ENCODE measurements around the gene DIS3L. TPM values are rescaled to one million over a fixed set of nuclear protein-coding genes. Genes with fewer than 3 reads are reported as not detected.

DIS3L gene
- total RNA-seq, 1 donor from 2014 or later, result 51.1 TPM

- Mint-ChIP-seq H3K9me3 (ENCODE audit: low read depth) (peaks cover 4% of the 10 kb centered on the region), H3K36me3 (ENCODE audit: insufficient read depth) (no peaks in the 10 kb centered on the region), H3K4me3 (ENCODE audit: low read depth) (no peak overlapping the region), H3K4me1 (ENCODE audit: low read depth) (no peaks in the 10 kb centered on the region), H3K27me3 (peaks cover 13% of the 10 kb centered on the region), H3K27ac (no peak overlapping the region)
- TF ChIP-seq, protein P1, sequence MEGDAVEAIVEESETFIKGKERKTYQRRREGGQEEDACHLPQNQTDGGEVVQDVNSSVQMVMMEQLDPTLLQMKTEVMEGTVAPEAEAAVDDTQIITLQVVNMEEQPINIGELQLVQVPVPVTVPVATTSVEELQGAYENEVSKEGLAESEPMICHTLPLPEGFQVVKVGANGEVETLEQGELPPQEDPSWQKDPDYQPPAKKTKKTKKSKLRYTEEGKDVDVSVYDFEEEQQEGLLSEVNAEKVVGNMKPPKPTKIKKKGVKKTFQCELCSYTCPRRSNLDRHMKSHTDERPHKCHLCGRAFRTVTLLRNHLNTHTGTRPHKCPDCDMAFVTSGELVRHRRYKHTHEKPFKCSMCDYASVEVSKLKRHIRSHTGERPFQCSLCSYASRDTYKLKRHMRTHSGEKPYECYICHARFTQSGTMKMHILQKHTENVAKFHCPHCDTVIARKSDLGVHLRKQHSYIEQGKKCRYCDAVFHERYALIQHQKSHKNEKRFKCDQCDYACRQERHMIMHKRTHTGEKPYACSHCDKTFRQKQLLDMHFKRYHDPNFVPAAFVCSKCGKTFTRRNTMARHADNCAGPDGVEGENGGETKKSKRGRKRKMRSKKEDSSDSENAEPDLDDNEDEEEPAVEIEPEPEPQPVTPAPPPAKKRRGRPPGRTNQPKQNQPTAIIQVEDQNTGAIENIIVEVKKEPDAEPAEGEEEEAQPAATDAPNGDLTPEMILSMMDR (IDR thresholded peaks at IDR 0.05; ENCODE audit: unreplicated experiment), result no peak
- DNase-seq (ENCODE audit: low spot score, unreplicated experiment), result no peak
Measured at GRCh38 chr15:66278671-66279070, 14.7 kb upstream of the DIS3L start.

- peaks cover 8% of the 10 kb centered on the region for H3K27me3 Mint-ChIP-seq
- no peaks in the 10 kb centered on the region for H3K9me3 Mint-ChIP-seq (ENCODE audit: low read depth)
- no peak overlapping the region for H3K4me3 Mint-ChIP-seq (ENCODE audit: low read depth)
- TF ChIP-seq, protein P1 (IDR thresholded peaks at IDR 0.05; ENCODE audit: unreplicated experiment), result no peak
- no peak for DNase-seq (ENCODE audit: low spot score, unreplicated experiment)
- H3K27ac Mint-ChIP-seq, result no peak overlapping the region
- H3K4me1 Mint-ChIP-seq (ENCODE audit: low read depth), result no peaks in the 10 kb centered on the region
- no peaks in the 10 kb centered on the region for H3K36me3 Mint-ChIP-seq (ENCODE audit: insufficient read depth)
Measured at GRCh38 chr15:66284271-66284670, 9.1 kb upstream of the DIS3L start.

- H3K27ac Mint-ChIP-seq, result no peak overlapping the region
- H3K4me3 Mint-ChIP-seq (ENCODE audit: low read depth), result no peak overlapping the region
- DNase-seq (ENCODE audit: low spot score, unreplicated experiment), result no peak
- H3K36me3 Mint-ChIP-seq (ENCODE audit: insufficient read depth), result no peaks in the 10 kb centered on the region
- H3K4me1 Mint-ChIP-seq (ENCODE audit: low read depth), result no peaks in the 10 kb centered on the region
- H3K9me3 Mint-ChIP-seq (ENCODE audit: low read depth), result no peaks in the 10 kb centered on the region
- H3K27me3 Mint-ChIP-seq, result peaks cover 3% of the 10 kb centered on the region
- TF ChIP-seq, protein P1 (IDR thresholded peaks at IDR 0.05; ENCODE audit: unreplicated experiment), result no peak
Measured at GRCh38 chr15:66285533-66286280, 7.7 kb upstream of the DIS3L start.

- DNase-seq (ENCODE audit: low spot score, unreplicated experiment), result no peak
- no peaks in the 10 kb centered on the region for H3K9me3 Mint-ChIP-seq (ENCODE audit: low read depth)
- H3K36me3 Mint-ChIP-seq (ENCODE audit: insufficient read depth), result no peaks in the 10 kb centered on the region
- no peak overlapping the region for H3K27ac Mint-ChIP-seq
- no peak overlapping the region for H3K4me3 Mint-ChIP-seq (ENCODE audit: low read depth)
- H3K4me1 Mint-ChIP-seq (ENCODE audit: low read depth), result peaks cover 5% of the 10 kb centered on the region
- no peaks in the 10 kb centered on the region for H3K27me3 Mint-ChIP-seq
- TF ChIP-seq, protein P1 (IDR thresholded peaks at IDR 0.05; ENCODE audit: unreplicated experiment), result peak; percentile 68
Measured at GRCh38 chr15:66287461-66288057, 5.8 kb upstream of the DIS3L start.

GRCh38 chr15:66288093-66288492 is 5.3 kb upstream of the DIS3L start:
- no peak for DNase-seq (ENCODE audit: low spot score, unreplicated experiment)
- Mint-ChIP-seq H3K4me3 (ENCODE audit: low read depth) (no peak overlapping the region), H3K9me3 (ENCODE audit: low read depth) (no peaks in the 10 kb centered on the region), H3K27me3 (no peaks in the 10 kb centered on the region), H3K4me1 (ENCODE audit: low read depth) (peaks cover 6% of the 10 kb centered on the region), H3K27ac (no peak overlapping the region), H3K36me3 (ENCODE audit: insufficient read depth) (no peaks in the 10 kb centered on the region)
- TF ChIP-seq, protein P1 (IDR thresholded peaks at IDR 0.05; ENCODE audit: unreplicated experiment), result no peak

Measured in progenitor cell of endocrine pancreas (in vitro differentiated cells).